K562 (cell line): ENCODE results near the gene OSBP2. TPM values are rescaled to one million over a fixed set of nuclear protein-coding genes. Genes with fewer than 3 reads are reported as not detected.

Source experiments
- ATAC-seq: fragments of 200-7000 bp; cut with Tn5 transposase; 3 replicates; pipeline ENCODE4 v1.9.1; 2020; ENCODE audit warnings: moderate library complexity
- BruUV-seq: library from RNA; stranded (reverse); fragments of 400-500 nt; replicated peaks from 2 replicates; lab custom pipeline; 2021; lab: Mats Ljungman, UMichigan
- CTCF ChIA-PET: fragments of 300-600 bp; formaldehyde crosslinking; extraction: SDS; loops from one replicate; lab custom pipeline; 2021; ENCODE audit warnings: low intra/inter-chr PET ratio; lab: Yijun Ruan, JAX
- POLR2A ChIA-PET: fragments of 300-600, 350-650 bp; sonication (Branson Sonifier 250); formaldehyde crosslinking; extraction: SDS; loops from one replicate; lab custom pipeline; 2021; ENCODE audit warnings: antibody characterized with exemption, inconsistent platforms; lab: Yijun Ruan, JAX
- DNase-seq, 4 experiments: peaks; one replicate each; pipeline versions ENCODE4 v3.0.0 to v3.0.0-alpha.2; 2011 to 2018; ENCODE audit warnings: low spot score in 3 of 4, mixed read lengths in 3 of 4; ENCODE audit errors: extremely low read depth in 1 of 4
- FAIRE-seq: peaks from 2 replicates; lab custom pipeline; 2011; peaks lifted over from hg19 to GRCh38; lab: Jason Lieb, UNC
- H2AFZ ChIP-seq: 2 replicates; pipeline ENCODE4 v1.6.0; 2011; ENCODE audit warnings: low read depth, low read length, control low read depth, inconsistent platforms
- H3K27ac ChIP-seq: fragments of 200-600 bp; 3 replicates; pipeline ENCODE4 v1.8.0; 2011; ENCODE audit warnings: low read depth, mild to moderate bottlenecking, control low read depth, inconsistent platforms, low read length, moderate library complexity, mixed read lengths; ENCODE audit errors: extremely low read depth
- H3K27me3 ChIP-seq, 2 experiments: fragments of 300-600 bp in 1 of 2; 2 replicates in 1 of 2; 3 replicates in 1 of 2; pipeline versions ENCODE4 v1.6.0 to v1.8.0; 2011; ENCODE audit warnings: inconsistent platforms in 2 of 2, low read length in 2 of 2, mild to moderate bottlenecking in 1 of 2, mixed read lengths in 1 of 2, moderate library complexity in 1 of 2; ENCODE audit not compliant: control insufficient read depth in 2 of 2, insufficient read depth in 2 of 2
- H3K36me3 ChIP-seq: fragments of 300-600 bp; 3 replicates; pipeline ENCODE4 v1.8.0; 2011; ENCODE audit warnings: mild to moderate bottlenecking, low read length, inconsistent platforms; ENCODE audit not compliant: control insufficient read depth, insufficient read depth
- H3K4me1 ChIP-seq, 2 experiments: fragments of 200-600 bp in 1 of 2; replicated peaks in 1 of 2; 2 replicates in 1 of 2; 3 replicates in 1 of 2; pipeline versions ENCODE4 v1.5.1 to v1.8.0; 2011; ENCODE audit warnings: inconsistent platforms in 2 of 2, low read length in 2 of 2, mild to moderate bottlenecking in 1 of 2, mixed read lengths in 1 of 2, moderate library complexity in 1 of 2; ENCODE audit not compliant: control insufficient read depth in 2 of 2, insufficient read depth in 2 of 2
- H3K4me2 ChIP-seq: 2 replicates; pipeline ENCODE4 v1.6.1; 2011; ENCODE audit warnings: low read length, control low read depth, inconsistent platforms, mixed read lengths; ENCODE audit not compliant: insufficient read depth
- H3K4me3 ChIP-seq: fragments of 200-600 bp; sonication (generic), shearing (Covaris generic); 2 replicates; pipeline ENCODE4 v1.5.1; 2016; ENCODE audit warnings: control low read depth, inconsistent platforms
- H3K79me2 ChIP-seq: fragments of 200-600 bp; 3 replicates; pipeline ENCODE4 v1.8.0; 2011; ENCODE audit warnings: low read length, inconsistent platforms; ENCODE audit not compliant: control insufficient read depth, insufficient read depth
- H3K9ac ChIP-seq, 2 experiments: 2 replicates each; pipeline versions ENCODE4 v1.6.0 to v1.6.1; 2011; ENCODE audit warnings: low read depth in 2 of 2, low read length in 2 of 2, control low read depth in 1 of 2, inconsistent platforms in 1 of 2, mild to moderate bottlenecking in 1 of 2, mixed read lengths in 1 of 2; ENCODE audit not compliant: insufficient read depth in 1 of 2
- H3K9me1 ChIP-seq: one replicate; pipeline ENCODE4 v1.6.0; 2011; ENCODE audit warnings: inconsistent platforms, mild to moderate bottlenecking, low read length, moderate library complexity; ENCODE audit not compliant: control insufficient read depth, insufficient read depth
- H3K9me3 ChIP-seq: replicated peaks from 2 replicates; pipeline ENCODE4 v1.5.1; 2011; ENCODE audit warnings: low read depth, low read length, inconsistent platforms; ENCODE audit not compliant: control insufficient read depth, insufficient read depth
- H4K20me1 ChIP-seq: replicated peaks from 2 replicates; pipeline ENCODE4 v1.6.1; 2011; ENCODE audit warnings: low read length, inconsistent platforms, mixed read lengths; ENCODE audit not compliant: control insufficient read depth, insufficient read depth
- CBX5 ChIP-seq: IDR thresholded peaks from 2 replicates; pipeline ENCODE4 v1.6.1; 2014; ENCODE audit warnings: low read depth, borderline replicate concordance
- HDAC3 ChIP-seq: fragments of 450-650 bp; IDR thresholded peaks from 2 replicates; pipeline ENCODE4 v1.6.1; 2018; ENCODE audit warnings: borderline replicate concordance, mild to moderate bottlenecking, moderate library complexity; ENCODE audit not compliant: partially characterized antibody
- MIER1 ChIP-seq: fragments of 450-650 bp; IDR thresholded peaks from 2 replicates; pipeline ENCODE4 v1.6.1; 2016; ENCODE audit warnings: antibody characterized with exemption, mild to moderate bottlenecking, low read depth
- TOE1 ChIP-seq, 2 experiments: fragments of 450-650 bp in 1 of 2; sonication (generic) in 1 of 2; formaldehyde crosslinking in 1 of 2; IDR thresholded peaks; 2 replicates each; pipeline versions ENCODE4 v1.7.1 to v1.8.0; 2016 to 2022; ENCODE audit warnings: borderline replicate concordance in 2 of 2, mild to moderate bottlenecking in 2 of 2, antibody characterized with exemption in 1 of 2, inconsistent platforms in 1 of 2, low read depth in 1 of 2, missing genetic modification reagents in 1 of 2, moderate library complexity in 1 of 2
- ZNF212 ChIP-seq: fragments of 450-650 bp; formaldehyde crosslinking; IDR thresholded peaks from 2 replicates; pipeline ENCODE4 v1.4.0; 2020; ENCODE audit warnings: mild to moderate bottlenecking
- WGBS: fragments of 100-300 bp; shearing (Covaris generic); methylation state at CpG from one replicate; pipeline ENCODE4 v1.1.6; 2016; ENCODE audit warnings: low coverage, mixed read lengths; ENCODE audit not compliant: insufficient coverage; ENCODE audit errors: missing lambda C conversion rate; 5-methylcytosine and 5-hydroxymethylcytosine counted together
- in situ Hi-C: fragments of 300-500 bp; cut with MboI; formaldehyde crosslinking; loops from 4 replicates; pipeline ENCODE4 v1.15.0; 2018; ENCODE audit warnings: inconsistent platforms, mixed read lengths
- intact Hi-C: fragments of 100-400 bp; cut with micrococcal nuclease; formaldehyde crosslinking; loops from 2 replicates; pipeline ENCODE4 v1.14.2; 2022
- polyA plus RNA-seq, 8 experiments: library from polyadenylated mRNA; depleted of rRNA in 4 of 8; stranded (reverse) in 5 of 8; unstranded in 3 of 8; fragments of >200 nt; fragmentation: Nextera tagmentation in 2 of 8; fragmentation: Illumina TruSeq in 1 of 8; extraction: Ambion mirVana in 2 of 8; extraction: Trizol in 1 of 8; gene quantifications; 2 replicates each; pipeline versions ENCODE4 v1.2.1 to v1.2.3, GENCODE V29; 2011 to 2014; ENCODE audit warnings: inconsistent platforms in 1 of 8, missing spikeins in 1 of 8
- total RNA-seq, 7 experiments: library from RNA; depleted of rRNA in 6 of 7; stranded (reverse); fragments of >200 nt in 6 of 7; fragmentation: Illumina TruSeq in 2 of 7; extraction: Trizol in 2 of 7; gene quantifications; 2 replicates each; pipeline versions ENCODE4 v1.2.1 to v1.2.3, GENCODE V29; 2011 to 2021; ENCODE audit warnings: low replicate concordance in 1 of 7
- TF ChIP-seq, protein P1 (sequence below): fragments of 450-650 bp; IDR thresholded peaks from 2 replicates; pipeline ENCODE4 v1.6.1; 2016

OSBP2 gene
- total and polyA plus RNA-seq, 9 of the 15 experiments (the other 6 are each of a cell fraction or from before 2014, with no cell fraction given): 0.52 to 29.5 (median 21.6) TPM

DNA sequence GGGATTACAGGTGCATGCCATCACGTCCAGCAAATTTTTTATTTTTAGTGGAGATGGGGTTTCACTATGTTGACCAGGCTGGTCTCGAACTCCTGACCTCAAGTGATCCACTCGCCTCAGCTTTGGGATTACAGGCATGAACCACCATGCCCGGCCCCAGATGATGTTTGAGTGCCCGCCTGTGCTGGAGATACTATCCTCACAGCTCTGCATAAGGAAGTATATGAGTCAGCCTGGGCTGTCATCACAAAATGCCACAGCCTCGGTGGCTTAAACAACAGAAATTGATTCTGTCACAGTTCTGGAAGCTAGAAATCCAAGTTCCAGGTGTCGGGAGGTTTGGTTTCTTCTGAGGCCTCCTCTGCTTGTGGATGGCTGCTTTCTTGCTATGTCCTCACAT, 119.3 kb downstream of the OSBP2 start:
- POLR2A ChIA-PET: no interaction called here
- H3K27ac ChIP-seq: no peak overlapping the region
- ATAC-seq: no peak
- TF ChIP-seq, protein P1, sequence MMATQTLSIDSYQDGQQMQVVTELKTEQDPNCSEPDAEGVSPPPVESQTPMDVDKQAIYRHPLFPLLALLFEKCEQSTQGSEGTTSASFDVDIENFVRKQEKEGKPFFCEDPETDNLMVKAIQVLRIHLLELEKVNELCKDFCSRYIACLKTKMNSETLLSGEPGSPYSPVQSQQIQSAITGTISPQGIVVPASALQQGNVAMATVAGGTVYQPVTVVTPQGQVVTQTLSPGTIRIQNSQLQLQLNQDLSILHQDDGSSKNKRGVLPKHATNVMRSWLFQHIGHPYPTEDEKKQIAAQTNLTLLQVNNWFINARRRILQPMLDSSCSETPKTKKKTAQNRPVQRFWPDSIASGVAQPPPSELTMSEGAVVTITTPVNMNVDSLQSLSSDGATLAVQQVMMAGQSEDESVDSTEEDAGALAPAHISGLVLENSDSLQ: no peak
- TF ChIP-seq HDAC3 (no peak), TOE1 (IDR thresholded peaks at IDR 0.05; ENCODE audit: borderline replicate concordance) (no peak), TOE1 (CRISPR knock-in tag; IDR thresholded peaks at IDR 0.05; ENCODE audit: borderline replicate concordance, low read depth) (no peak), ZNF212 (CRISPR knock-in tag) (no peak), CBX5 (no peak), MIER1 (no peak)
- TF ChIP-seq, all 486 proteins: peak for 0
- BruUV-seq: no TSS peak
- DNase-seq (no peak), FAIRE-seq (no peak)
- WGBS: 2% methylated on average over 6 of the region's 7 CpGs
- Histone ChIP-seq H3K79me2 (no peaks in the 10 kb centered on the region), H3K4me1 (no peaks in the 10 kb centered on the region; a peak in 1 of 5 replicates), H3K27me3 (peaks cover 12 to 22% of the 10 kb centered on the region in 2 experiments; a peak in 3 of 5 replicates), H3K4me2 (no peak overlapping the region), H3K4me3 (no peak overlapping the region), H2AFZ (no peak overlapping the region), H3K9ac (no peak overlapping the region), H3K9me3 (no peaks in the 10 kb centered on the region), H3K36me3 (no peaks in the 10 kb centered on the region), H3K9me1 (no peaks in the 10 kb centered on the region), H4K20me1 (no peaks in the 10 kb centered on the region)
- in situ Hi-C loops: no loop called here
- intact Hi-C loops: no loop called here
- CTCF ChIA-PET: no interaction called here
